ENCODE data around the gene AGBL1. TPM values are rescaled to one million over a fixed set of nuclear protein-coding genes. Genes with fewer than 3 reads are reported as not detected.

The AGBL1 gene
- total RNA-seq, 4 donors from 2014 or later: 0.40 TPM; not detected in 3

- Histone ChIP-seq H3K9me3 (no peaks in the 10 kb centered on the region), H3K4me1 (no peaks in the 10 kb centered on the region), H3K27ac (no peak overlapping the region), H3K27me3 (no peaks in the 10 kb centered on the region), H3K4me3 (no peak overlapping the region), H3K36me3 (no peaks in the 10 kb centered on the region)
- TF ChIP-seq POLR2A (IDR thresholded peaks at IDR 0.05): no peak
- TF ChIP-seq CTCF (IDR thresholded peaks at IDR 0.05): no peak
- DNase-seq: no peak
Observed at GRCh38 chr15:86125775-86126174, 46.1 kb downstream of the AGBL1 start.

- Histone ChIP-seq H3K36me3 (no peaks in the 10 kb centered on the region), H3K9me3 (no peaks in the 10 kb centered on the region), H3K27me3 (no peaks in the 10 kb centered on the region), H3K4me1 (no peaks in the 10 kb centered on the region), H3K4me3 (no peak overlapping the region), H3K27ac (no peak overlapping the region)
- DNase-seq: no peak
- TF ChIP-seq CTCF (IDR thresholded peaks at IDR 0.05) (no peak), POLR2A (IDR thresholded peaks at IDR 0.05) (no peak)
Observed at GRCh38 chr15:86127547-86127946, 47.9 kb downstream of the AGBL1 start.

GRCh38 chr15:86135041-86135440 is 55.4 kb downstream of the AGBL1 start:
- Histone ChIP-seq H3K4me3 (no peak overlapping the region), H3K27me3 (no peaks in the 10 kb centered on the region), H3K4me1 (no peaks in the 10 kb centered on the region), H3K36me3 (no peaks in the 10 kb centered on the region), H3K9me3 (no peaks in the 10 kb centered on the region), H3K27ac (no peak overlapping the region)
- no peak for DNase-seq
- TF ChIP-seq POLR2A (IDR thresholded peaks at IDR 0.05) (no peak), CTCF (IDR thresholded peaks at IDR 0.05) (no peak)

- no peak overlapping the region for H3K27ac ChIP-seq
- H3K9me3 ChIP-seq: no peaks in the 10 kb centered on the region
- no peak for DNase-seq
- H3K4me1 ChIP-seq: no peaks in the 10 kb centered on the region
- no peak for TF ChIP-seq CTCF (IDR thresholded peaks at IDR 0.05)
- TF ChIP-seq POLR2A (IDR thresholded peaks at IDR 0.05): no peak
- H3K4me3 ChIP-seq: no peak overlapping the region
- H3K27me3 ChIP-seq: no peaks in the 10 kb centered on the region
- no peaks in the 10 kb centered on the region for H3K36me3 ChIP-seq
Observed at GRCh38 chr15:86136861-86137260, 57.2 kb downstream of the AGBL1 start.

- H3K27me3 ChIP-seq: no peaks in the 10 kb centered on the region
- H3K4me3 ChIP-seq: no peak overlapping the region
- H3K36me3 ChIP-seq: no peaks in the 10 kb centered on the region
- H3K9me3 ChIP-seq: no peaks in the 10 kb centered on the region
- no peak for DNase-seq
- TF ChIP-seq POLR2A (IDR thresholded peaks at IDR 0.05) (no peak), CTCF (IDR thresholded peaks at IDR 0.05) (no peak)
- H3K4me1 ChIP-seq: no peaks in the 10 kb centered on the region
- H3K27ac ChIP-seq: no peak overlapping the region
Observed at GRCh38 chr15:86138798-86139197, 59.1 kb downstream of the AGBL1 start.

- Histone ChIP-seq H3K36me3 (no peaks in the 10 kb centered on the region), H3K27ac (no peak overlapping the region), H3K27me3 (no peaks in the 10 kb centered on the region), H3K4me3 (no peak overlapping the region), H3K4me1 (no peaks in the 10 kb centered on the region), H3K9me3 (no peaks in the 10 kb centered on the region)
- DNase-seq: no peak
- TF ChIP-seq CTCF (IDR thresholded peaks at IDR 0.05) (no peak), POLR2A (IDR thresholded peaks at IDR 0.05) (no peak)
Observed at GRCh38 chr15:86139828-86140227, 60.2 kb downstream of the AGBL1 start.

Data from Peyer's patch (tissue), 4 donors.